HS-27A (cell line): Measurements from ENCODE around the gene UGT1A10.

Experiments used
- DNase-seq: peaks from one replicate; pipeline ENCODE4 v3.0.0-alpha.2; 2012; ENCODE audit warnings: low read depth, missing footprints

The UGT1A10 gene

GRCh38 chr2:233822101-233822771, 186.0 kb downstream of the UGT1A10 start:
- DNase-seq = no peak
